Erythroblast (primary cell): Measurements from ENCODE around the gene NSFL1C.

Source experiments
- DNase-seq, 2 experiments: peaks; one replicate each; lab custom pipeline; 2025; lab: John Stamatoyannopoulos, UW
- GATA1 ChIP-seq: IDR thresholded peaks from 2 replicates; pipeline ENCODE4 v1.6.1; 2011; ENCODE audit warnings: low read depth, mild to moderate bottlenecking, control low read depth, low read length, moderate library complexity
- POLR2A ChIP-seq: IDR thresholded peaks from 2 replicates; pipeline ENCODE4 v1.6.1; 2011; ENCODE audit warnings: mild to moderate bottlenecking, low read length

Gene NSFL1C

DNA sequence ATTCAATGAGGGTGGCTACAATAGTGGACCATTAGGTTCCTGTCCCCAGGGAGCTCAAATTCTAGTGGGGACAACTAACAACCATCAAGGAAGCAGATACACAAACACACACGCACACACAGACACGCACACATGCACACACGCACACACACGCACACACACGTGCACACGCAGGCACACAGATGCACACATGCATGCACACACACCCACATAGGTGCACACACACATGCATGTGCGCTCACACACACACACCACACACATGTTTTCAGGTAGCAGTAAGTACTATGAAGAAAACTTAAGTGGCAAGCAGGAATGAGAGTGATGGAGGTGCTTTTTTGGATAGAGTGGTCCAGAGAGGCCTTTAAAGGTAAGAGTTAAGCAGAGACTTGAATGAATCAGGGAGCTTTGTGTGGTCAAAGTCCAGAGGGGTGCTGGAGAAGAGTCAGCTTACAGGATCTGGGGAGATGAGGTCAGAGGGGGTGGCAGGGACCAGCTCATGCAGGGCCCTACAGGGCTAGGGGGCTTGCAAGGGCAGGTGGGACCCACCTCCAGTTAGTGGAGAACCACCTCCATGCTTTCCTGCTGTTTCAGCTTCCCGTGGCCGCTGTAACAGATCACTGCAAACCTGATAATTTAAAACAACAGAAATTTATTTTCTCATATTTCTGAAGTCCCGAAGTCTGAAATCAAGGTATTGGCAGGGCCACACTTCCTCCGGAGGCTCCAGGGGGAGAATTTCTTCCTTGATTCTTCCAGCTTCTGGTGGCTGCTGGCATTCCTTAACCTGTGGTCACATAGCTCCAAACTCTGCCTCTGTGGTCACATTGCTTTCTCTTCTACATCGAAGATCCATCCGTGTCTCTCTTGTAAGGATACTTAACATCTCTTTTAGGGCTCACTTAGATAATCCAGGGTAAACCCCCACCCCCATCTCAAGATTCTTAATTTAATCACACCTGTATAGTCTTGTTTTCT is 6.9 kb upstream of the NSFL1C start:
- no peak for DNase-seq

DNA sequence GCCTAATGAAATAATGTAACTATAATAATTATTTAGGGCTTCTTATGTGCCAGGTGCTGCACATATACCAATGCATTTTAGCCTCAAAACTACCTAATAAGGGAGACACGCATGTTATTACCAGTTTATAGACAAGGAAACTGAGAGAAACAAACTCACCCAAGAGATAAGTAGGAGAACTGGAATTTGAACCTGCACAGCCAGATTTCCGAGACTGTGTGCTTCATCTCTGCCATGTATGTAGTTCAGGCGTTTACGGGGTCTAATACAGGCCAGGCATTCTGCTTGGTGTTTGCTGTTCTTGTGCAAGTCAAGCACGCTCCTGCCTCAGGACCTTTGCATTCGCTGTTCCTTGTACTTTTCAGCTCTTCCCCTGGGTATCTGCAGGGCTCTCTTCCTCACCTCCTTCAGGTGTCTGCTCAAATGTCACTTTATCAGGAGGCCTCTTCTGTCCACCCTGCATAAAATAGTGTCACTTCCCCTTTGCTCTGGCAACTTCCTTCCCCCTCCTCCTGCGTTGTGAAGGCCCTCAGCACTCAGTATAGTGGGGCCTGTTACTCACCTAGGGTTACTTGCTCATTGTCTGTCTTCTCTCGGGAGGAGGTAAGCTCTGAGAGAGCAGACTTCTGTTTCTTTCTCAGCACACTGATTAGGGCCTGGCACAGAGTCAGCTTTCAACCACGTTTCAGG is 6.1 kb upstream of the NSFL1C start:
- DNase-seq = no peak

More for the DNA sequence above, 6.9 kb upstream of the NSFL1C start:
- TF ChIP-seq POLR2A (no peak), GATA1 (no peak)

DNA sequence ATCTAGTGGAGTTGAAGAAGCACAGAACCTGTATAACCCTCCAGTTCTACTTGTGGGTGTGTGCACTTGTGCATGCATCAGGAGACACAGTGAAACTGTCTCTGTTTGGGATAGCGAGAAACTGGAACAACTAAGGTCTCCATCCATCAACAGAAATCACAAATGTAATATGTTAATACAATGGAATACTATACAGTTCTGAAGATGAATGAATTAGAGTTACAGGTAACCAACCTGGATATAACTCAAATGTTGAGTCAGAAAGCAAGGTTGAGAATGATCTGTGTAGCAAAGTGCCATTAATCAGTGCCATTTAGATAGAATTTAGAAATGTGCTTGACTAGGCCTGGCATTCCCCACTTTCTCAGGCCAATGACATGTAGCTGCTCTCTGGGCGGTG is 4.6 kb upstream of the NSFL1C start:
- no peak for DNase-seq
- no peak for TF ChIP-seq POLR2A
- TF ChIP-seq GATA1 = no peak

More for the DNA sequence above, 6.1 kb upstream of the NSFL1C start:
- TF ChIP-seq GATA1 (no peak), POLR2A (no peak)

DNA sequence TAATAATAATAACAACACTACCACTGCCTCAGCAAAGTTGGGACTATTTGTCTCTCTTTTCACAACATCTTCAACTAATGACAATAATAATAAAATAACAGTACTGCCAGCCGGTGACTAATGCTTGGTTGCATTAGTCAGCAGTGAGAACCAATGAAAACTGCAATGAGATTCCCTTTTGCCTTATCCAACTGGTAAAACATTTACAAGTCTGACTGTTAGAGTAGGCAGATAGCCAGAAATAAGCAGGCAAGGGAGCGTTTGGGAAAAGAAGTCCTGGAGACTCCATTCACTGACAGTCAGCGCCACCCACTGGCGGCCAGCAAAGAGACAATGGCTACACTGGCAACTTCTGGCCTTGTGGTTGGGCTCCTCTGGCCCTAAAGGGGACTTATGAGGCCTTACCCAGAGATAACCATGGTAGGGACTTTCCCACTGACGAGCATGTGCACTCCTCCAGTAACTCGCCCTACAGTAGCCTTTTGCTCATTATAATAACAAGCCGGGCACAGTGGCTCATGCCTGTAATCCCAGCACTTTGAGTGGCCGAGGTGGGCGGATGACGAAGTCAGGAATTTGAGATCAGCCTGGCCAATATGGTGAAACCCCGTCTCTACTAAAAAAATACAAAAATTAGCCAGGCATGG is 3.4 kb upstream of the NSFL1C start:
- TF ChIP-seq GATA1 (no peak), POLR2A (no peak)
- DNase-seq = peak; percentile 81 to 83

DNA sequence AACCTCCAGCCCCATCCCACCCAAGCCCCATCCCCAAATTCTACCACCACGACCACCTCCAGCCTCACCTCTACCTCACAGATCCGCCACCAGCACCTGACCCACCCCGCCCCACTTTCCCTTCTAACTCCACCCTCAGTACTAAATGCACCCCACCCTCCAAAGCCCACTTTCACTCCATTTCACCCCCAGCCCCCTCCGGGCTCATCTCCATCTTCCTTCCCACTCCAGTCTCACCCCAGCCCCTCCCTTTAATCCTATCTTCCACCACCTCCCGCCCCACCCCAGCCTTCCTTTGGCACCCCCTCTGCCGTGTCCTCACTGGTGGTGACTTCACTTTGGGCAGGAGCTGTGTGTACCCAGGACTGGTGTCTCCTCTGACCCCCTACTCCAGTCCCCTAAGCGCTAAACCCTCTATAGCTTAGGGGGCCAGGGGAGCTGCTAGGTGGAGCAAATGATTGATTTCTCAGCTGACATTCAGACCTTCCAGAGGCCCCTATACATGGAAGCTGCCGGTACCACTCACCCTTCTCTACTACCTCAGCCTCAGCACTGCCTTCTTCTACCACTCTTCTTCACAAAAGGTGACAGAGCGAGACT is 2.8 kb upstream of the NSFL1C start:
- no peak for TF ChIP-seq POLR2A
- no peak for TF ChIP-seq GATA1
- no peak for DNase-seq

DNA sequence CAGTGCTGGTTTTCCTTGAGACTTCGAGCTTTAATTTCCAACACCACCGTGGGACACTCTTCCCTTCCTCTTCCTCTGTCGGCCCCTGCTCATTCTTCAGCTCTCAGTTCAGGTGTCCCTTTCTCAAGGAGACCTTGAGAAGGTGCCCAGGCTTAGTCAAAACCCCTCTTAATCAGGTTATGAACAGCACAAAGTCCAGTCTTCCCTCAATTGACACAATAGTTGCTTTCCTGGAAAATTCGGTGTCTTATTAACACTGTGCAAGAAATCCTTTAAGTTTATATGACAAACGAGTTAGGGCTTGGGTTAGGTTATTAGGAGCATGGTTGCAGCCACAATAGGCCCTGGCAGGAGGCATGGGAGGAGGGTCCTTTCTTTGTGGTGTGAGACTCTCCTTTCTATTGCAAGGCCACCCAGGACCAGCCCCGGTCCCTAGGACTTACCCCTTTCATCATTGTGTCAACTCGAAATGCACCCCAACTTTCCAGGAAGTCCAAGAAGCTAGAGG is 1.5 kb upstream of the NSFL1C start:
- no peak for TF ChIP-seq GATA1
- DNase-seq = no peak

DNA sequence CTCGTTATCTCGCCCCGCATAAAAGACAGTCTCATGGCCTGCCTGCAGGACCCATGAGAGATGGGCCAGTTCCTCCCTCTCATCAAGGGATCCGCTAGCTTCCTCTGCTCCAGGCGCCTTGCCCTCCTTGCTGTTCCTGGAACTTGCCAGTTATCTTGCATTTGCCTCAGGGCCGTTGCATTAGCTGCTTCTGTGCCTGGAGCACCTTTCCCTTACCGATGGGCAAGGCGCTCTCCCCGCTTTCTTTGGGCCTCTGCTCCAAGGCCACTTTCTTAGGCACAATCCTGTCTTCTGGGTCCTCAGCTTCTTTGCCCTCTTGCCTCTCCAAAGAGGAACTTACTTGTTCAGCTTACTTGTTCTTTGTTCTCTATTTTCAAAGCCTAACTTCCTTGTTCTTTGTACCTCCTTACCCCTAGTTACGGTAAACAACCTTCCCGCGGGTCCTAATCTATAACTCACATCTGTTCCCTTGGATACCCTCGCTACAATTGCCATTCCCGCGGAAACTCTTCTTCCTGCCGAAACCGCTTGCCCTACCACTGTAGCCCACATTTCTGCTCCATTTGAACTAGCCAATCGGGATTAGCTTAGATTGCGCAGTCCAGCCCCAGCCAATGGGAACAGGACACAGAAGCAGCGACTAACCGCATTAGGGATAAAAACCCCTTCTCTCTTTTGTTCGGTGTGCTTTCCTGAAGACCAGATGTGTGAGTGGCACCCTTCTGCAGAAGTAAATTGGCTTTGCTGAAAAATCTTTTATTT is 887 bp upstream of the NSFL1C start:
- TF ChIP-seq GATA1 (no peak), POLR2A (no peak)
- peak; percentile 66 to 83 for DNase-seq

DNA sequence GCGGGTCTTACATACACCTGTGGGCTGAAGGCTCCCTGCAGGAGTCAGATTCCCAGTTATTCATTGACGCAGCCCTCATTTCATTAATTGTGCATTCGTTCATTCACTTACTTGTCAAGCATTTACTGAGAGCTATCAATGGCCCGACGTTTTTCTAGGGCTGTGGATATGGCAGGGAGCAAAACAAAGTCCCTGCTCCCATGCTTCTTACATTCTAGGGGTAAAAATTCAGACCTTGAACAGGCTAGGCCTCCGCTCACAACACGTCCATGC is 369 bp upstream of the NSFL1C start:
- DNase-seq = no peak
- no peak for TF ChIP-seq GATA1
- no peak for TF ChIP-seq POLR2A

DNA sequence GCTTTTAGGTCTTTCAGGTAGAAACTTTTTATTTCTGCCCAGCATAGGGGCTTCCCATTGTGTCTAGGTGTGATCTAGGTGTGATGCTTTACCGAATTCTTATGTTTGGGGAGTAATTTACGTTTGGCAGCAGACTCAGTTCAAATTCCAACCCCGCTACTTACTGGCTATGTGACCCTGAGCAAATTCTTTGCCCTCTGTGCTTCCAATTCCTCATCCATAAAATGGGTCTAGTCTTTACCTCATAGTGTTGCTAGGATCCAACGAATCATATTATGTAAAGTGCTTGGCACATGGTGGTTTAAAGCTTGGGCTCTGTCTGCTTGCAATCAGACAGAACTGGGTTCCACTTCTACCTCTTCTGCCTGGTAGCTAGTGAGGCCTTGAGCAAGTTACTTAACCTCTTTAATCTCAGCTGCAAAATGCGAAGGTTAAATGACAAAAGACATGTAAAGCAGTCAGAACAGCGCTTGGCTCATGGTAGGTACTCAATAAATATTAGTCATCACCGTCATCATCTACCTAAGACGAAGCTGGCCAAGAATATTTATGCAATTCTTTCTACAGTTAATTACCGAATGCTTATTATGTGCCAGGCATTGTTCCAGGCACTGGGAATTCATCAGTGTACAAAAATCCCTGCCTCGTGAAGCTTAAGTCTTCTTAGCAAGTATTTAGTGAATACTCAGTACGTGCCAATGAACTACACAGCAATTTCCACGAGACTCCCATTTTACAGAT is 1.0 kb downstream of the NSFL1C start:
- TF ChIP-seq POLR2A = no peak
- TF ChIP-seq GATA1 = no peak

DNA sequence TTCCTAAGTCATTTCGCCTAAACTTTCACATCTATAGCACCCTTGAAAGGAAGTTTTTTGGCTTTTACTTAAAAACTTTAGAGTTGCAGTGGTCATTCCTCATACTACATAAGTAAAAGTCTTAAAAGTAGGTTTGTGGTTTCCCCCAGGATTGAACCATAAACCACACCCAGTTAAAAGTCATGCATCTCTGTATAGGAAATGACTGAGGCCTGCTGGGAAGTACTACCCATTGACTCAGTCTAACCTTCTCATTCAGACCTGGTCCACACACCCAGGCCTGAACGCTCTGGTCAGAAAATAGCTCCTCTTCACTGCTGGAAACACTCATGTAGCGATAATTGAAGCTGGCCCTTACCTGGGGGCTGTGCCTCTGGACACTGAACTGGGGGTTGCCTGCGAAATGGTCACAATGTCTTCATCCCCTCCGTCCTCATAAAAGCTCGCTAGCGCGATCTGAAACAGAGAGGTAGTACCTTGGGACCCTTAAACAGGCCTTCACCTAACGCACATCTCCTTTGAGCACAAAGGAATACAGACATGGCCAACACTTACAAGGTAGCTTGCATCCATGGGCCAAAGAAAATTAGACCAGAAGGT is 2.6 kb downstream of the NSFL1C start:
- TF ChIP-seq POLR2A = no peak
- no peak for TF ChIP-seq GATA1
- no peak for DNase-seq

More for the DNA sequence above, 1.0 kb downstream of the NSFL1C start:
- no peak for DNase-seq

DNA sequence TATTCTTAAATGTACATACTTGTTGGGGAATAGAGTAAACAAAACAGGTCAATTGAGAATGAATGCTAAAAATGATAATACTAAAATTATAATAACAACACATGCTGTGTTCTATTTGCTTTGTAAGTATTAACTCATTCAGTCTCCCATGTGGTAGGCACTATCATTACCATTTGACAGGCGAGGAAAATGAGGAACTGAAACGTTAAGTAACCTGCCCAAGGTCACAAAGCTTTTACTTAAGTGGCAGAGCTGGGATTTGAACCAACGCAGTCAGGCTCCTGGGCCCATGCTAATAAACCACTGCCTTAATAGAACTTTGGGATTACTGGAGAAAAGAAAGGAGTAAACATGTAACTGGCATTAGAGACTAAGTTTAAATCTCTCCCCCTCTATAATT is 3.8 kb downstream of the NSFL1C start:
- DNase-seq = no peak
- no peak for TF ChIP-seq POLR2A

DNA sequence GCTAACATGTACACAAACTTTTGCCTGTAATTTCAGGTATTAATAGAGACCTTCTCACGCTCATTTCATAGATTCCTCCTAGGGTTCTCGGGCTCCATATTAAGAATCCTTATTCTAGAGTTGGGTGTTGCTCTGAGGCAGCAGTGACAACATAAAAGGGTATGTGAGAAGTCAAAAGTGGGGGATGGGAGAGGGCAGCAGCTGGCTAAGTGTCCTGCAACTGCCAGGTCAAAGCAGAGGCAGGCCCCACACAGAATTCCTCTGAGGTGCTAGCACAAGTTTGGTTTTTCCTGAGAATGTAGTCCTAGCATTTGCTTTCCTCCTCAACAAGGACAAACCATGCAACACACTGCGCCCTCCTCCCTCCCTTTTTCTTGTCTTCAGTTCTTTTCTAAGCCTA is 4.6 kb downstream of the NSFL1C start:
- no peak for DNase-seq
- TF ChIP-seq GATA1 (no peak), POLR2A (no peak)
